Stimulated activated CD4-positive, alpha-beta T cell treated with anti-CD3 and anti-CD28 coated beads, Interleukin-1b, Interleukin-23, amount 100 ng/mL, for 48 hours (primary cell): Measurements from ENCODE around the gene SEC63.

Experiments used
- DNase-seq: peaks from one replicate; pipeline ENCODE4 v3.0.0-alpha.2; 2020

SEC63 gene

GRCh38 chr6:107853230-107853629 lies 104.8 kb downstream of the SEC63 start:
- no peak for DNase-seq

- no peak for DNase-seq
Measured at GRCh38 chr6:107849325-107849724, 108.7 kb downstream of the SEC63 start.

- peak; percentile 78 for DNase-seq
Measured at GRCh38 chr6:107847844-107848802, 109.9 kb downstream of the SEC63 start.

GRCh38 chr6:107846262-107846795 lies 111.7 kb downstream of the SEC63 start:
- no peak for DNase-seq

GRCh38 chr6:107845777-107846176 lies 112.2 kb downstream of the SEC63 start:
- no peak for DNase-seq

- no peak for DNase-seq
Measured at GRCh38 chr6:107843400-107843799, 114.6 kb downstream of the SEC63 start.

- no peak for DNase-seq
Measured at GRCh38 chr6:107841275-107841670, 116.7 kb downstream of the SEC63 start.

- DNase-seq, result no peak
Measured at GRCh38 chr6:107840636-107841274, 117.3 kb downstream of the SEC63 start.

- DNase-seq, result no peak
Measured at GRCh38 chr6:107833136-107833535, 124.9 kb downstream of the SEC63 start.

- DNase-seq, result no peak
Measured at GRCh38 chr6:107832151-107833056, 125.6 kb downstream of the SEC63 start.

GRCh38 chr6:107830060-107830459 lies 127.9 kb downstream of the SEC63 start:
- DNase-seq, result no peak

- DNase-seq, result peak; percentile 32
Measured at GRCh38 chr6:107827541-107827940, 130.5 kb downstream of the SEC63 start.

GRCh38 chr6:107823047-107823557 lies 134.9 kb downstream of the SEC63 start:
- DNase-seq, result peak; percentile 71

GRCh38 chr6:107822176-107823046 lies 135.6 kb downstream of the SEC63 start:
- DNase-seq, result peak; percentile 58

GRCh38 chr6:107821591-107821990 lies 136.4 kb downstream of the SEC63 start:
- no peak for DNase-seq

- DNase-seq, result peak; percentile 24
Measured at GRCh38 chr6:107820338-107821261, 137.4 kb downstream of the SEC63 start.

- peak; percentile 35 for DNase-seq
Measured at GRCh38 chr6:107819964-107820337, 138.1 kb downstream of the SEC63 start.

GRCh38 chr6:107819217-107819616 lies 138.8 kb downstream of the SEC63 start:
- DNase-seq, result peak; percentile 44

GRCh38 chr6:107818272-107818671 lies 139.7 kb downstream of the SEC63 start:
- DNase-seq, result no peak

- no peak for DNase-seq
Measured at GRCh38 chr6:107817784-107818183, 140.2 kb downstream of the SEC63 start.
